Measurements from ENCODE around the gene FAM186B.

Gene FAM186B

GRCh38 chr12:49560695-49561094 is 44.7 kb downstream of the FAM186B start:
- no peak overlapping the region for H3K9ac ChIP-seq (ENCODE audit: low read length)
- no peaks in the 10 kb centered on the region for H3K9me3 ChIP-seq (ENCODE audit: control insufficient read depth, low read depth, low read length)
- peaks cover 65% of the 10 kb centered on the region for H3K36me3 ChIP-seq (ENCODE audit: control insufficient read depth, low read depth, low read length)
- H3K27me3 ChIP-seq (ENCODE audit: control insufficient read depth, insufficient read depth, low read length): no peaks in the 10 kb centered on the region
- no peak overlapping the region for H3K4me3 ChIP-seq (ENCODE audit: low read length)
- no peaks in the 10 kb centered on the region for H3K4me1 ChIP-seq (ENCODE audit: control insufficient read depth, low read depth, low read length)
- no peak overlapping the region for H3K27ac ChIP-seq (ENCODE audit: low read length)

DNA sequence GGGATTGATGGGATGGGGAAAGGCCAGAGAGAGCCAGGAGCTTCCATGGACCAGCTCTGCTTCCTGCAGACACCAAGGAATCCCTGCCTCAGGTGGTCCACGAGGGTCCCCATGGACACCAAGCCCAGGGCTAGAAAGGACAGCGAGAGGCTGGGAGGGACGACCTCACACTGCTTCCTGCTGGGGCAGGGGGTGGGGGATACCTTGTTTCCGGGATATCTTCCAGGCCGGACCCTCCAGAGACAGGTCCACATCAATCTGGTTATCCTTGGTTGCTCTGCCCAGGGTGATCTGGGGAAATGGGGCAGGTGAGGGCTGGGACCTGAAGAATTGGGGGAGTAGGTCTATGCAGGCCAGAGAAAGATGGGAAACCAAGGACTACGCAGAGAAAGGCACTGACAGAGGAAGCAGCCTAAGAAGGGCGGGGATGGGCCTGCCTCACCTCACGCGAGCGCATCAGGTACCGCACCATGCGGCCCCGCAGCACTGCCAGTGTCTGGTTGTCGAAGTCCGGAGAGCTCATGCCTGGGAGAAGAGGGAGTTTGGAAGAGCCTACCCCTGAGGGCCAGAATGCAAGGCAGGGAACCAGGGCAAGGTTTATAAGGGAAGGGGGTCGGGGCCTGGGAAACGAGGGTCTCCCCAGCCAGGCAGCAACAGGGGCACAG is 46.3 kb downstream of the FAM186B start:
- Histone ChIP-seq H3K4me3 (ENCODE audit: low read length) (no peak overlapping the region), H3K27ac (ENCODE audit: low read length) (no peak overlapping the region), H3K27me3 (ENCODE audit: control insufficient read depth, insufficient read depth, low read length) (no peaks in the 10 kb centered on the region), H3K4me1 (ENCODE audit: control insufficient read depth, low read depth, low read length) (no peaks in the 10 kb centered on the region), H3K36me3 (ENCODE audit: control insufficient read depth, low read depth, low read length) (peaks cover 53% of the 10 kb centered on the region), H3K9me3 (ENCODE audit: control insufficient read depth, low read depth, low read length) (no peaks in the 10 kb centered on the region), H3K9ac (ENCODE audit: low read length) (no peak overlapping the region)

DNA sequence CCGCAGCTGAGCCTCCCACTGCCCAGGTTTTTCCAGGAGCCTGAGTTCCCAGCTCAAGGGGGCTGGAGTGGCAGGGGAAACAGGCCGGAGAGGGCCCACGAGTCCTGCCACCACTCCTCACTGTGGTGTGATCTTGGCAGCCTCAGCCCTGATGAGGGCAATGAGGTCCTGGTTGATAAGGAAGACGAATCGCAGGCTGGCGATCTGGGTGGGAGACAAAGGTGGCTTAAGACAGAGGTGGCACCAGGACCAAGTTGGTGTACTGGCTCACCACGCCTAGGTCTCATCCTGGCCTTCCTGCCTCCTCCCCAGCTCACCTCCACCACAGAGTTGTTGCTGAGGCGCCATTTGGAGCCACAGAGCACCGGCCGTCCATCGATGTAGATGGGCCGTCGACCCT is 46.9 kb downstream of the FAM186B start:
- Histone ChIP-seq H3K27ac (ENCODE audit: low read length) (no peak overlapping the region), H3K4me1 (ENCODE audit: control insufficient read depth, low read depth, low read length) (no peaks in the 10 kb centered on the region), H3K36me3 (ENCODE audit: control insufficient read depth, low read depth, low read length) (peaks cover 47% of the 10 kb centered on the region), H3K4me3 (ENCODE audit: low read length) (no peak overlapping the region), H3K9me3 (ENCODE audit: control insufficient read depth, low read depth, low read length) (no peaks in the 10 kb centered on the region), H3K27me3 (ENCODE audit: control insufficient read depth, insufficient read depth, low read length) (no peaks in the 10 kb centered on the region), H3K9ac (ENCODE audit: low read length) (no peak overlapping the region)

DNA sequence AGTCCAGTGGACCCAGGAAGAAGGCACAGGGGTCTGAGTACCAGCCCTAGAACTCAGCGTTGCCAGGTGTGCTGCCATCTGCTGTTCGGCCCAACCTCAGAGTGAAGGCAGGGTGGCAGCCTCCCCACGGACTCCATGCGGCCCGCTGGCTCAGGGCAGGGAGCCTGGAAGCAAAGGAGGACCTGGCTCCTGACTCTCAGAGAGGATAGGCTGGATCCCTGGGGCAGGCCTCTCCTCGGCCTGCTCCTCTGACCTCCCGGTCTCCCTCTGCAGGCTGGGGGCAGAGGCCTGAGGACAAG is 47.6 kb downstream of the FAM186B start:
- H3K4me3 ChIP-seq (ENCODE audit: low read length): no peak overlapping the region
- no peak overlapping the region for H3K27ac ChIP-seq (ENCODE audit: low read length)
- H3K9ac ChIP-seq (ENCODE audit: low read length): no peak overlapping the region
- no peaks in the 10 kb centered on the region for H3K4me1 ChIP-seq (ENCODE audit: control insufficient read depth, low read depth, low read length)
- no peaks in the 10 kb centered on the region for H3K27me3 ChIP-seq (ENCODE audit: control insufficient read depth, insufficient read depth, low read length)
- peaks cover 40% of the 10 kb centered on the region for H3K36me3 ChIP-seq (ENCODE audit: control insufficient read depth, low read depth, low read length)
- no peaks in the 10 kb centered on the region for H3K9me3 ChIP-seq (ENCODE audit: control insufficient read depth, low read depth, low read length)

DNA sequence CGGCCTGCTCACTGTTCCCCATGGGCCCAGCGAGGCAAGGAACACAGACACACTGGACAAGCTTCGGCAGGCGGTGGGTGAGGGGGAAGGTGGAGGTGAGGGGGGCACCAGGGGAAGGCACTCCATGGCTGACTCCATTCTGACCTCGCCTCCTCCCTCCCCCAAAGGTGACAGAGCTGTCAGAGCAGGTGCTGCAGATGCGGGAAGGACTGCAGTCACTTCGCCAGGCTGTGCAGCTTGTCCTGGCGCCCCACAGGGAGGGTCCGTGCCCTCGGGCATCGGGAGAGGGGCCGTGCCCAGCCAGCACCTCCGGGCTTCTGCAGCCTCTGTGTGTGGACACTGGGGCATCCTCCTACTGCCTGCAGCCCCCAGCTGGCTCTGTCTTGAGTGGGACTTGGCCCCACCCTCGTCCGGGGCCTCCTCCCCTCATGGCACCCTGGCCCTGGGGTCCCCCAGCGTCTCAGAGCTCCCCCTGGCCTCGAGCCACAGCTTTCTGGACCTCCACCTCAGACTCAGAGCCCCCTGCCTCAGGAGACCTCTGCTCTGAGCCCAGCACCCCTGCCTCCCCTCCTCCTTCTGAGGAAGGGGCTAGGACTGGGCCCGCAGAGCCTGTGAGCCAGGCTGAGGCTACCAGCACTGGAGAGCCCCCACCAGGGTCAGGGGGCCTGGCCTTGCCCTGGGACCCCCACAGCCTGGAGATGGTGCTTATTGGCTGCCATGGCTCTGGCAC is 48.1 kb downstream of the FAM186B start:
- Histone ChIP-seq H3K36me3 (ENCODE audit: control insufficient read depth, low read depth, low read length) (peaks cover 35% of the 10 kb centered on the region), H3K9me3 (ENCODE audit: control insufficient read depth, low read depth, low read length) (no peaks in the 10 kb centered on the region), H3K27ac (ENCODE audit: low read length) (no peak overlapping the region), H3K4me1 (ENCODE audit: control insufficient read depth, low read depth, low read length) (no peaks in the 10 kb centered on the region), H3K4me3 (ENCODE audit: low read length) (no peak overlapping the region), H3K9ac (ENCODE audit: low read length) (no peak overlapping the region), H3K27me3 (ENCODE audit: control insufficient read depth, insufficient read depth, low read length) (no peaks in the 10 kb centered on the region)

- no peak overlapping the region for H3K9ac ChIP-seq (ENCODE audit: low read length)
- H3K27me3 ChIP-seq (ENCODE audit: control insufficient read depth, insufficient read depth, low read length): peaks cover 5% of the 10 kb centered on the region
- H3K9me3 ChIP-seq (ENCODE audit: control insufficient read depth, low read depth, low read length): no peaks in the 10 kb centered on the region
- no peaks in the 10 kb centered on the region for H3K4me1 ChIP-seq (ENCODE audit: control insufficient read depth, low read depth, low read length)
- peaks cover 28% of the 10 kb centered on the region for H3K36me3 ChIP-seq (ENCODE audit: control insufficient read depth, low read depth, low read length)
- no peak overlapping the region for H3K4me3 ChIP-seq (ENCODE audit: low read length)
- no peak overlapping the region for H3K27ac ChIP-seq (ENCODE audit: low read length)
These were observed 48.9 kb downstream of the FAM186B start for GRCh38 chr12:49556391-49557186.

DNA sequence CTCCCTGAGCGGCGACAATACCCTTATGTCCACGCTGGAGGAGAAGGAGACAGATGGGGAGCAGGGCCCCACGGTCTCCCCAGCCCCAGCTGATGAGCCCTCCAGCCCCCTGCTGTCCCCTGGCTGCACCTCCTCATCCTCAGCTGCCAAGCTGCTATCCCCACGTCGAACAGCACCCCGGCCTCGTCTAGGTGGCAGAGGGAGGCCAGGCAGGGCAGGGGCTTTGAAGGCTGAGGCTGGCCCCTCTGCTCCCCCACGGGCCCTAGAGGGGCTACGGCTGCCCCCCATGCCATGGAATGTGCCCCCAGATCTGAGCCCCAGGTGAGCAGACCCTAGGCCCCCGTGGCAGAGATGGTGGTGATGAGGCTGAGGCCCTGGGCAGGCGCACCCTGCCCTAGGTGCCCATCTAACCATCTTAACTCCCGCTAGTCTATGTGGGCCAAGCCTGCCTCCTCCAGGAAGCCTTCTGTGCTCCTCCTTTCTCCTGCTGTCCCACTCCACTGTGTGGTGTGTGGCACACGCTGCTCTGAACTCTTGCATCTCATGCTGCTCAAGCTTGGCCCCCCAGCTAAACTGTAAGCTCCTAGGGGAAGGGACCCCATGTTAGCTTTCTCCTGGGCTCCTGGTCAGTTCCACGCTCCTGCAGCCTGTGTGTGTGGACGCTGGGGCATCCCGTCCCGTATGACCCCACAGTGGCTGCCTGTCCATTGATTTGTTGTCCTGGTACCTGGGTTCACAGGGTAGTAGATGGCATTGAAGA is 49.6 kb downstream of the FAM186B start:
- Histone ChIP-seq H3K9me3 (ENCODE audit: control insufficient read depth, low read depth, low read length) (no peaks in the 10 kb centered on the region), H3K4me1 (ENCODE audit: control insufficient read depth, low read depth, low read length) (no peaks in the 10 kb centered on the region), H3K36me3 (ENCODE audit: control insufficient read depth, low read depth, low read length) (peaks cover 27% of the 10 kb centered on the region), H3K4me3 (ENCODE audit: low read length) (no peak overlapping the region), H3K27ac (ENCODE audit: low read length) (no peak overlapping the region), H3K9ac (ENCODE audit: low read length) (no peak overlapping the region), H3K27me3 (ENCODE audit: control insufficient read depth, insufficient read depth, low read length) (peaks cover 5% of the 10 kb centered on the region)

- Histone ChIP-seq H3K9ac (ENCODE audit: low read length) (no peak overlapping the region), H3K36me3 (ENCODE audit: control insufficient read depth, low read depth, low read length) (peaks cover 11% of the 10 kb centered on the region), H3K9me3 (ENCODE audit: control insufficient read depth, low read depth, low read length) (no peaks in the 10 kb centered on the region), H3K27ac (ENCODE audit: low read length) (no peak overlapping the region), H3K4me3 (ENCODE audit: low read length) (no peak overlapping the region), H3K4me1 (ENCODE audit: control insufficient read depth, low read depth, low read length) (no peaks in the 10 kb centered on the region), H3K27me3 (ENCODE audit: control insufficient read depth, insufficient read depth, low read length) (peaks cover 10% of the 10 kb centered on the region)
These were observed 51.2 kb downstream of the FAM186B start for GRCh38 chr12:49554266-49554665.

GRCh38 chr12:49553512-49554088 is 51.8 kb downstream of the FAM186B start:
- Histone ChIP-seq H3K36me3 (ENCODE audit: control insufficient read depth, low read depth, low read length) (peaks cover 5% of the 10 kb centered on the region), H3K9ac (ENCODE audit: low read length) (no peak overlapping the region), H3K9me3 (ENCODE audit: control insufficient read depth, low read depth, low read length) (no peaks in the 10 kb centered on the region), H3K4me3 (ENCODE audit: low read length) (no peak overlapping the region), H3K4me1 (ENCODE audit: control insufficient read depth, low read depth, low read length) (no peaks in the 10 kb centered on the region), H3K27ac (ENCODE audit: low read length) (no peak overlapping the region), H3K27me3 (ENCODE audit: control insufficient read depth, insufficient read depth, low read length) (peaks cover 17% of the 10 kb centered on the region)

GRCh38 chr12:49552899-49553298 is 52.5 kb downstream of the FAM186B start:
- H3K36me3 ChIP-seq (ENCODE audit: control insufficient read depth, low read depth, low read length): no peaks in the 10 kb centered on the region
- H3K4me3 ChIP-seq (ENCODE audit: low read length): no peak overlapping the region
- H3K27ac ChIP-seq (ENCODE audit: low read length): no peak overlapping the region
- H3K4me1 ChIP-seq (ENCODE audit: control insufficient read depth, low read depth, low read length): no peaks in the 10 kb centered on the region
- H3K27me3 ChIP-seq (ENCODE audit: control insufficient read depth, insufficient read depth, low read length): peaks cover 24% of the 10 kb centered on the region
- no peak overlapping the region for H3K9ac ChIP-seq (ENCODE audit: low read length)
- no peaks in the 10 kb centered on the region for H3K9me3 ChIP-seq (ENCODE audit: control insufficient read depth, low read depth, low read length)

DNA sequence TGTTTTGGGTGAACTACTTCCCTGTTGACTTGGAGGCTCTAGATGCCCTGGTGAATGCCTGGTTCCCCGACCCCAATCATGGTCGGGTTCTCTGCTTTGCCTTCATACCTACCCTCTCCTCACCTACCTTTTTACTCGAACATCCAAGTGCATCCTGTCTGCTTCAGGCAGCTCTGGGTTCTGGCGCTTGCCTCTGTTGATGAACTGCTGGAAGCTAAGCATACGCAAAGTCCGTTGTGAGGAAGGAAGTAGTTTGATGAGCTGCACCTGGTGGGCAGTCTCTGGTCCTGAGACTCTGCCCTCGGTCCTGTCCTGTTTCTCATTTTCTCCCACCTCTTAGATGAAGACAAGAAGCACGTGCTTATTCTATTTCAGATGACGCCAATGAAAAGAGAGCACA is 53.0 kb downstream of the FAM186B start:
- H3K27ac ChIP-seq (ENCODE audit: low read length): no peak overlapping the region
- H3K9me3 ChIP-seq (ENCODE audit: control insufficient read depth, low read depth, low read length): no peaks in the 10 kb centered on the region
- H3K4me3 ChIP-seq (ENCODE audit: low read length): no peak overlapping the region
- no peaks in the 10 kb centered on the region for H3K36me3 ChIP-seq (ENCODE audit: control insufficient read depth, low read depth, low read length)
- H3K4me1 ChIP-seq (ENCODE audit: control insufficient read depth, low read depth, low read length): no peaks in the 10 kb centered on the region
- H3K9ac ChIP-seq (ENCODE audit: low read length): no peak overlapping the region
- peaks cover 29% of the 10 kb centered on the region for H3K27me3 ChIP-seq (ENCODE audit: control insufficient read depth, insufficient read depth, low read length)

Measured in iPS-18a (cell line).